Measurements from ENCODE around the gene RRP36.

The RRP36 gene

GRCh38 chr6:43061861-43062260 is 40.4 kb downstream of the RRP36 start:
- Histone ChIP-seq H3K27ac (ENCODE audit: low read depth, low read length) (no peak overlapping the region), H3K79me2 (ENCODE audit: control insufficient read depth, low read length) (peaks cover 18% of the 10 kb centered on the region), H3K9me3 (ENCODE audit: control insufficient read depth, insufficient read depth, low read length) (no peaks in the 10 kb centered on the region), H4K20me1 (ENCODE audit: control insufficient read depth, insufficient read depth, low read depth, low read length) (no peaks in the 10 kb centered on the region), H3K4me1 (ENCODE audit: control insufficient read depth, low read length) (peaks cover 17% of the 10 kb centered on the region), H3K27me3 (ENCODE audit: control insufficient read depth, low read length) (no peaks in the 10 kb centered on the region), H3K36me3 (ENCODE audit: control insufficient read depth, low read length) (peaks cover 10% of the 10 kb centered on the region), H3K4me2 (ENCODE audit: low read length) (no peak overlapping the region), H3K4me3 (ENCODE audit: low read length) (no peak overlapping the region), H3F3A (ENCODE audit: control insufficient read depth, insufficient read depth) (no peaks in the 10 kb centered on the region), H3K9me2 (replicated peaks; ENCODE audit: control insufficient read depth, low read length) (no peaks in the 10 kb centered on the region)
- TF ChIP-seq, protein P1, sequence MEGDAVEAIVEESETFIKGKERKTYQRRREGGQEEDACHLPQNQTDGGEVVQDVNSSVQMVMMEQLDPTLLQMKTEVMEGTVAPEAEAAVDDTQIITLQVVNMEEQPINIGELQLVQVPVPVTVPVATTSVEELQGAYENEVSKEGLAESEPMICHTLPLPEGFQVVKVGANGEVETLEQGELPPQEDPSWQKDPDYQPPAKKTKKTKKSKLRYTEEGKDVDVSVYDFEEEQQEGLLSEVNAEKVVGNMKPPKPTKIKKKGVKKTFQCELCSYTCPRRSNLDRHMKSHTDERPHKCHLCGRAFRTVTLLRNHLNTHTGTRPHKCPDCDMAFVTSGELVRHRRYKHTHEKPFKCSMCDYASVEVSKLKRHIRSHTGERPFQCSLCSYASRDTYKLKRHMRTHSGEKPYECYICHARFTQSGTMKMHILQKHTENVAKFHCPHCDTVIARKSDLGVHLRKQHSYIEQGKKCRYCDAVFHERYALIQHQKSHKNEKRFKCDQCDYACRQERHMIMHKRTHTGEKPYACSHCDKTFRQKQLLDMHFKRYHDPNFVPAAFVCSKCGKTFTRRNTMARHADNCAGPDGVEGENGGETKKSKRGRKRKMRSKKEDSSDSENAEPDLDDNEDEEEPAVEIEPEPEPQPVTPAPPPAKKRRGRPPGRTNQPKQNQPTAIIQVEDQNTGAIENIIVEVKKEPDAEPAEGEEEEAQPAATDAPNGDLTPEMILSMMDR (IDR thresholded peaks at IDR 0.05; ENCODE audit: low read depth, low read length, poor library complexity, severe bottlenecking), result no peak
- no peak for TF ChIP-seq EZH2phosphoT487 (IDR thresholded peaks at IDR 0.05; ENCODE audit: borderline replicate concordance, low read length)

GRCh38 chr6:43062818-43063217 is 41.4 kb downstream of the RRP36 start:
- Histone ChIP-seq H3K4me1 (ENCODE audit: control insufficient read depth, low read length) (peaks cover 16% of the 10 kb centered on the region), H3K9me3 (ENCODE audit: control insufficient read depth, insufficient read depth, low read length) (no peaks in the 10 kb centered on the region), H3K4me3 (ENCODE audit: low read length) (no peak overlapping the region), H3K4me2 (ENCODE audit: low read length) (no peak overlapping the region), H3K79me2 (ENCODE audit: control insufficient read depth, low read length) (peaks cover 14% of the 10 kb centered on the region), H3F3A (ENCODE audit: control insufficient read depth, insufficient read depth) (no peaks in the 10 kb centered on the region), H3K27me3 (ENCODE audit: control insufficient read depth, low read length) (no peaks in the 10 kb centered on the region), H4K20me1 (ENCODE audit: control insufficient read depth, insufficient read depth, low read depth, low read length) (no peaks in the 10 kb centered on the region), H3K27ac (ENCODE audit: low read depth, low read length) (no peak overlapping the region), H3K36me3 (ENCODE audit: control insufficient read depth, low read length) (peaks cover 6% of the 10 kb centered on the region), H3K9me2 (replicated peaks; ENCODE audit: control insufficient read depth, low read length) (no peaks in the 10 kb centered on the region)
- TF ChIP-seq, protein P1 (IDR thresholded peaks at IDR 0.05; ENCODE audit: low read depth, low read length, poor library complexity, severe bottlenecking), result no peak
- TF ChIP-seq EZH2phosphoT487 (IDR thresholded peaks at IDR 0.05; ENCODE audit: borderline replicate concordance, low read length), result no peak

- H3K27ac ChIP-seq (ENCODE audit: low read depth, low read length), result no peak overlapping the region
- no peaks in the 10 kb centered on the region for H3K9me3 ChIP-seq (ENCODE audit: control insufficient read depth, insufficient read depth, low read length)
These were observed 48.7 kb downstream of the RRP36 start for GRCh38 chr6:43070028-43070632.

More at GRCh38 chr6:43070028-43070632, 48.7 kb downstream of the RRP36 start:
- peaks cover 1% of the 10 kb centered on the region; the same call in 1 of the 2 replicates for H3K27me3 ChIP-seq (ENCODE audit: control insufficient read depth, low read length)
- H3K36me3 ChIP-seq (ENCODE audit: control insufficient read depth, low read length), result no peaks in the 10 kb centered on the region
- H3K4me1 ChIP-seq (ENCODE audit: control insufficient read depth, low read length), result no peaks in the 10 kb centered on the region
- H3K79me2 ChIP-seq (ENCODE audit: control insufficient read depth, low read length), result no peaks in the 10 kb centered on the region
- H4K20me1 ChIP-seq (ENCODE audit: control insufficient read depth, insufficient read depth, low read depth, low read length), result no peaks in the 10 kb centered on the region; the same call in 1 of the 2 replicates
- no peak for TF ChIP-seq EZH2phosphoT487 (IDR thresholded peaks at IDR 0.05; ENCODE audit: borderline replicate concordance, low read length)
- TF ChIP-seq, protein P1 (IDR thresholded peaks at IDR 0.05; ENCODE audit: low read depth, low read length, poor library complexity, severe bottlenecking), result peak; percentile 63
- no peak overlapping the region for H3K4me3 ChIP-seq (ENCODE audit: low read length)
- H3K4me2 ChIP-seq (ENCODE audit: low read length), result no peak overlapping the region
- no peaks in the 10 kb centered on the region for H3K9me2 ChIP-seq (replicated peaks; ENCODE audit: control insufficient read depth, low read length)
- H3F3A ChIP-seq (ENCODE audit: control insufficient read depth, insufficient read depth), result no peaks in the 10 kb centered on the region

Data from DOHH2 (cell line).